Kidney (tissue), 14 donors: ENCODE data around the gene ELN. TPM values are rescaled to one million over a fixed set of nuclear protein-coding genes. Genes with fewer than 3 reads are reported as not detected.

ENCODE experiments used
- DNase-seq, 5 donors: peaks; one replicate each; pipeline ENCODE4 v3.0.0-alpha.2; 2013 to 2020
- FAIRE-seq: peaks from 2 replicates; lab custom pipeline; 2012; peaks lifted over from hg19 to GRCh38; lab: Jason Lieb, UNC
- H3K27ac ChIP-seq, 2 donors: one replicate each; pipeline ENCODE4 v1.7.0; 2013; ENCODE audit warnings: low read depth in 2 of 2, low read length in 2 of 2, inconsistent platforms in 1 of 2
- H3K27me3 ChIP-seq: one replicate; pipeline ENCODE4 v1.7.1; 2013; ENCODE audit warnings: low read length, inconsistent platforms; ENCODE audit not compliant: control insufficient read depth, insufficient read depth
- H3K36me3 ChIP-seq, 3 donors: one replicate each; pipeline versions ENCODE4 v1.7.0 to v1.7.1; 2013; ENCODE audit warnings: low read length in 3 of 3, control low read depth in 1 of 3, inconsistent platforms in 1 of 3; ENCODE audit not compliant: insufficient read depth in 3 of 3, control insufficient read depth in 2 of 3
- H3K4me1 ChIP-seq, 3 donors: one replicate each; pipeline versions ENCODE4 v1.7.0 to v1.7.1; 2013; ENCODE audit warnings: low read length in 3 of 3, inconsistent platforms in 1 of 3, low read depth in 1 of 3; ENCODE audit not compliant: control insufficient read depth in 2 of 3, insufficient read depth in 2 of 3
- H3K4me3 ChIP-seq, 3 donors: one replicate each; pipeline versions ENCODE4 v1.7.0 to v1.8.1; 2013; ENCODE audit warnings: low read length in 3 of 3, control low read depth in 1 of 3, inconsistent platforms in 1 of 3
- H3K9ac ChIP-seq, 3 donors: one replicate each; pipeline versions ENCODE4 v1.7.0 to v1.7.1; 2013; ENCODE audit warnings: low read length in 3 of 3, control low read depth in 1 of 3, inconsistent platforms in 1 of 3
- H3K9me3 ChIP-seq, 3 donors: one replicate each; pipeline versions ENCODE4 v1.7.0 to v1.7.1; 2013; ENCODE audit warnings: low read length in 3 of 3, control low read depth in 1 of 3, inconsistent platforms in 1 of 3; ENCODE audit not compliant: control insufficient read depth in 2 of 3, insufficient read depth in 1 of 3
- intact Hi-C: fragments of 100-400 bp; cut with DNase I; formaldehyde crosslinking; loops from one replicate; pipeline ENCODE4 v1.11.1; 2022
- polyA plus RNA-seq: library from polyadenylated mRNA; stranded (reverse); fragments of 350-450 nt; fragmentation: Illumina TruSeq; extraction: RNeasy Lipid Tissue Mini Kit (QIAGEN cat#74804); gene quantifications from one replicate; pipeline ENCODE4 v1.2.3, GENCODE V29; 2014; ENCODE audit warnings: low read depth, low replicate concordance; ENCODE audit not compliant: insufficient read depth
- total RNA-seq: library from RNA; stranded (reverse); fragmentation: NEBNext Ultra II Directional; extraction: Animal tissue kit (Norgen Biotek cat#: 25700); gene quantifications from one replicate; pipeline ENCODE4 v1.2.1, GENCODE V29; 2021
- TF ChIP-seq, protein P1 (sequence below): IDR thresholded peaks from 3 replicates; pipeline ENCODE4 v1.5.1; 2012; ENCODE audit warnings: mild to moderate bottlenecking, moderate library complexity, borderline replicate concordance; ENCODE audit not compliant: insufficient read depth; ENCODE audit errors: extremely low read depth
- donor health status: control.
- donor health status: control.
- donor health status: control.
- donor health status: control.
- donor health status: control.
- donor health status: DM: yes; HTN: yes; CAD: no.
- donor health status: Normal renal cell carcinoma (clear cell type).

The ELN gene
- total and polyA plus RNA-seq, 2 donors from 2014 or later: 14.9 to 44.8 TPM

DNA sequence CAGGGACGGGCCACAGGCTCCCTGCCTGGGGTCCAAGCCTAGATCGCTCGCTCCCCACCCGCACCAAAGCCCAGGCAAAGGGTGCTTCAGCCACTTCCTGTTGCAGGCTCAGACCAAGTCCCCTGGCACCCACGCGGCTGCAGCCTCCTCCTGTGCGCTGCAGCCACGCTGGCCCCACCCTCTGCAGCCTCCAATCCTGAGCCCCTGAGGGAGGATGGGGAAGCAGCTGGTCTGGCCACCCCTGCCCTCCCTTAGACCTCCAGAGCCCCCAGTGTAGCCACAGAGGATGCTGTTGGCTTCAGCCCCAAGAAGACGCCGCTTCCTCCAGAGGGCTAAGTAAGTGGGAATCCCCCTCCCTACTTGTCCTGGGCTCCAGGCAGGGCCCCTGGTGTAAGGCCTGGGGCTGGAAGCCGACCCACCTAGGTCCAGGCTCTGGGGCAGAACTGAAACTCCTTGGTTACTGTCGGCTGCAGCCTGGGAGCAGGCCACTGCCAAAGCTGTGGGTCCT lies 65.0 kb downstream of the ELN start:
- FAIRE-seq: no peak
- Histone ChIP-seq H3K9me3 (no peaks in the 10 kb centered on the region), H3K4me3 (no peak overlapping the region)

GRCh38 chr7:74093671-74094223 lies 65.8 kb downstream of the ELN start:
- H3K9ac ChIP-seq: no peak overlapping the region
- TF ChIP-seq, protein P1, sequence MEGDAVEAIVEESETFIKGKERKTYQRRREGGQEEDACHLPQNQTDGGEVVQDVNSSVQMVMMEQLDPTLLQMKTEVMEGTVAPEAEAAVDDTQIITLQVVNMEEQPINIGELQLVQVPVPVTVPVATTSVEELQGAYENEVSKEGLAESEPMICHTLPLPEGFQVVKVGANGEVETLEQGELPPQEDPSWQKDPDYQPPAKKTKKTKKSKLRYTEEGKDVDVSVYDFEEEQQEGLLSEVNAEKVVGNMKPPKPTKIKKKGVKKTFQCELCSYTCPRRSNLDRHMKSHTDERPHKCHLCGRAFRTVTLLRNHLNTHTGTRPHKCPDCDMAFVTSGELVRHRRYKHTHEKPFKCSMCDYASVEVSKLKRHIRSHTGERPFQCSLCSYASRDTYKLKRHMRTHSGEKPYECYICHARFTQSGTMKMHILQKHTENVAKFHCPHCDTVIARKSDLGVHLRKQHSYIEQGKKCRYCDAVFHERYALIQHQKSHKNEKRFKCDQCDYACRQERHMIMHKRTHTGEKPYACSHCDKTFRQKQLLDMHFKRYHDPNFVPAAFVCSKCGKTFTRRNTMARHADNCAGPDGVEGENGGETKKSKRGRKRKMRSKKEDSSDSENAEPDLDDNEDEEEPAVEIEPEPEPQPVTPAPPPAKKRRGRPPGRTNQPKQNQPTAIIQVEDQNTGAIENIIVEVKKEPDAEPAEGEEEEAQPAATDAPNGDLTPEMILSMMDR: no peak
- intact Hi-C loops: no loop called here
- peak overlapping the region in 1 of 3 donors; percentile 72 for H3K4me3 ChIP-seq
- FAIRE-seq (no peak), DNase-seq (peak in 1 of 5 donors; percentile 7)
- H3K36me3 ChIP-seq: no peaks in the 10 kb centered on the region
- H3K27ac ChIP-seq: peak overlapping the region; percentile 57 to 63
- H3K27me3 ChIP-seq: no peaks in the 10 kb centered on the region
- H3K9me3 ChIP-seq: no peaks in the 10 kb centered on the region
- peaks cover 0 to 21% (median 0%) of the 10 kb centered on the region in 3 donors for H3K4me1 ChIP-seq

More for the DNA sequence above, 65.0 kb downstream of the ELN start:
- no peak overlapping the region for H3K9ac ChIP-seq
- TF ChIP-seq, protein P1: no peak
- peak overlapping the region in 1 of 2 donors; percentile 4 for H3K27ac ChIP-seq
- DNase-seq: peak in 2 of 5 donors; percentile 20 to 87
- intact Hi-C loops: no loop called here
- no peaks in the 10 kb centered on the region for H3K36me3 ChIP-seq
- no peaks in the 10 kb centered on the region for H3K27me3 ChIP-seq
- H3K4me1 ChIP-seq: peaks cover 0 to 21% (median 0%) of the 10 kb centered on the region in 3 donors

GRCh38 chr7:74094224-74095101 lies 66.5 kb downstream of the ELN start:
- Histone ChIP-seq H3K27me3 (no peaks in the 10 kb centered on the region), H3K9me3 (no peaks in the 10 kb centered on the region), H3K27ac (peak overlapping the region; percentile 57 to 63), H3K9ac (peak overlapping the region in 2 of 3 donors; percentile 12 to 67), H3K4me1 (peaks cover 0 to 21% (median 0%) of the 10 kb centered on the region in 3 donors), H3K4me3 (peak overlapping the region; percentile 26 to 72 (median 55)), H3K36me3 (no peaks in the 10 kb centered on the region)
- TF ChIP-seq, protein P1: no peak
- intact Hi-C loops: no loop called here
- FAIRE-seq: no peak
- DNase-seq: peak; percentile 79 to 93 (median 84)
